GM23338 (cell line): Measurements from ENCODE around the gene LRRC75B. TPM values are rescaled to one million over a fixed set of nuclear protein-coding genes. Genes with fewer than 3 reads are reported as not detected.

Source experiments
- ATAC-seq: fragments of 200-7000 bp; cut with Tn5 transposase; 3 replicates; pipeline ENCODE4 v1.9.1; 2020
- DNase-seq: peaks from one replicate; pipeline ENCODE4 v3.0.0-alpha.2; 2015; ENCODE audit warnings: low spot score
- H2AFZ ChIP-seq: fragments of 200-600 bp; sonication (generic); 2 replicates; pipeline ENCODE4 v1.8.0; 2016; ENCODE audit warnings: antibody characterized with exemption, mild to moderate bottlenecking, moderate library complexity
- H3F3A ChIP-seq: fragments of 200-600 bp; sonication (generic); replicated peaks from 2 replicates; pipeline ENCODE4 v1.8.0; 2017; ENCODE audit warnings: antibody characterized with exemption, mixed run types, low read depth
- H3K27ac ChIP-seq: fragments of 200-600 bp; sonication (generic); 2 replicates; pipeline ENCODE4 v1.6.1; 2016; ENCODE audit warnings: low read depth
- H3K27me3 ChIP-seq: fragments of 200-600 bp; sonication (generic); 2 replicates; pipeline ENCODE4 v1.8.0; 2016; ENCODE audit warnings: mild to moderate bottlenecking, mixed run types, moderate library complexity; ENCODE audit not compliant: insufficient read depth
- H3K36me3 ChIP-seq: fragments of 200-600 bp; sonication (generic); 2 replicates; pipeline ENCODE4 v1.8.0; 2016; ENCODE audit warnings: mild to moderate bottlenecking; ENCODE audit not compliant: insufficient read depth
- H3K4me1 ChIP-seq: fragments of 200-600 bp; sonication (generic); 2 replicates; pipeline ENCODE4 v1.8.0; 2016; ENCODE audit warnings: mild to moderate bottlenecking, moderate library complexity; ENCODE audit not compliant: insufficient read depth
- H3K4me2 ChIP-seq: fragments of 200-600 bp; sonication (generic); 2 replicates; pipeline ENCODE4 v1.7.1; 2017; ENCODE audit warnings: mixed run types
- H3K4me3 ChIP-seq: fragments of 200-600 bp; sonication (generic); 2 replicates; pipeline ENCODE4 v1.6.1; 2016; ENCODE audit warnings: mixed run types
- H3K79me2 ChIP-seq: fragments of 200-600 bp; sonication (generic); replicated peaks from 2 replicates; pipeline ENCODE4 v1.8.0; 2017; ENCODE audit warnings: mild to moderate bottlenecking; ENCODE audit not compliant: insufficient read depth
- H3K9me2 ChIP-seq: fragments of 200-600 bp; sonication (generic); 2 replicates; pipeline ENCODE4 v1.8.0; 2017; ENCODE audit not compliant: insufficient read depth
- H4K20me1 ChIP-seq: fragments of 200-600 bp; sonication (generic); replicated peaks from 2 replicates; pipeline ENCODE4 v1.8.0; 2017; ENCODE audit warnings: mild to moderate bottlenecking; ENCODE audit not compliant: insufficient read depth
- H3K27ac Mint-ChIP-seq: 2 replicates; pipeline ENCODE4 v1.8.0; 2020; ENCODE audit warnings: inconsistent platforms, mild to moderate bottlenecking, moderate library complexity, mixed read lengths
- H3K27me3 Mint-ChIP-seq: 3 replicates; pipeline ENCODE4 v1.8.0; 2022; ENCODE audit warnings: low read depth, mild to moderate bottlenecking, moderate library complexity, mixed read lengths, inconsistent platforms; ENCODE audit not compliant: insufficient read depth, poor library complexity
- H3K36me3 Mint-ChIP-seq: 3 replicates; pipeline ENCODE4 v1.8.0; 2021; ENCODE audit warnings: low read depth, mild to moderate bottlenecking, inconsistent platforms, moderate library complexity, mixed read lengths
- H3K4me1 Mint-ChIP-seq: 3 replicates; pipeline ENCODE4 v1.8.0; 2020; ENCODE audit warnings: mild to moderate bottlenecking, inconsistent platforms, mixed read lengths
- H3K4me3 Mint-ChIP-seq: 3 replicates; pipeline ENCODE4 v1.8.0; 2021; ENCODE audit warnings: moderate library complexity, mild to moderate bottlenecking, inconsistent platforms, mixed read lengths
- H3K9me3 Mint-ChIP-seq: 3 replicates; pipeline ENCODE4 v1.8.0; 2020; ENCODE audit warnings: moderate library complexity, mild to moderate bottlenecking, inconsistent platforms, mixed read lengths
- CREB1 ChIP-seq: fragments of 250-450 bp; sonication (Bioruptor Pico); IDR thresholded peaks from 2 replicates; pipeline ENCODE4 v1.5.0; 2020; ENCODE audit warnings: low read depth, mild to moderate bottlenecking, moderate library complexity
- CTCF ChIP-seq, 2 experiments: fragments of 200-600 bp in 1 of 2; sonication (generic) in 1 of 2; conservative IDR thresholded peaks; 2 replicates each; pipeline versions ENCODE4 v1.5.1 to v1.6.1; 2016 to 2017; ENCODE audit warnings: antibody characterized with exemption in 2 of 2, low read depth in 2 of 2, mild to moderate bottlenecking in 2 of 2, moderate library complexity in 1 of 2
- ETS1 ChIP-seq: IDR thresholded peaks from 2 replicates; pipeline ENCODE4 v1.6.1; 2016; ENCODE audit warnings: antibody characterized with exemption
- EZH2 ChIP-seq: fragments of 200-600 bp; sonication (generic); IDR thresholded peaks from one replicate; pipeline ENCODE4 v1.8.0; 2017; ENCODE audit warnings: antibody characterized with exemption, mild to moderate bottlenecking, low read depth; ENCODE audit not compliant: unreplicated experiment
- EZH2phosphoT487 ChIP-seq: fragments of 200-600 bp; sonication (generic); IDR thresholded peaks from one replicate; pipeline ENCODE4 v1.8.1; 2018; ENCODE audit warnings: antibody characterized with exemption; ENCODE audit not compliant: unreplicated experiment
- JUNB ChIP-seq: IDR thresholded peaks from one replicate; pipeline ENCODE4 v1.6.1; 2016; ENCODE audit warnings: antibody characterized with exemption; ENCODE audit not compliant: unreplicated experiment
- NANOG ChIP-seq: IDR thresholded peaks from 2 replicates; pipeline ENCODE4 v1.6.1; 2016; ENCODE audit warnings: antibody characterized with exemption, borderline replicate concordance
- POLR2AphosphoS5 ChIP-seq: IDR thresholded peaks from 2 replicates; pipeline ENCODE4 v1.6.1; 2016; ENCODE audit warnings: antibody characterized with exemption, low read depth
- REST ChIP-seq: IDR thresholded peaks from one replicate; pipeline ENCODE4 v1.6.1; 2018; ENCODE audit warnings: antibody characterized with exemption; ENCODE audit not compliant: unreplicated experiment
- STAT1 ChIP-seq: IDR thresholded peaks from one replicate; pipeline ENCODE4 v1.6.1; 2016; ENCODE audit warnings: antibody characterized with exemption; ENCODE audit not compliant: unreplicated experiment
- ZNF114 ChIP-seq: fragments of 250-450 bp; sonication (Bioruptor Pico); IDR thresholded peaks from 2 replicates; pipeline ENCODE4 v1.5.0; 2020; ENCODE audit warnings: mild to moderate bottlenecking, moderate library complexity
- ZNF331 ChIP-seq: fragments of 250-450 bp; sonication (Bioruptor Pico); IDR thresholded peaks from 2 replicates; pipeline ENCODE4 v1.5.0; 2020; ENCODE audit warnings: low read depth, mild to moderate bottlenecking, moderate library complexity
- ZNF462 ChIP-seq: fragments of 250-450 bp; sonication (Bioruptor Pico); IDR thresholded peaks from 2 replicates; pipeline ENCODE4 v1.5.0; 2020; ENCODE audit warnings: mild to moderate bottlenecking, moderate library complexity
- polyA plus RNA-seq: library from polyadenylated mRNA; unstranded; fragments of >200 nt; fragmentation: Nextera tagmentation; extraction: Ambion mirVana; gene quantifications from 2 replicates; pipeline ENCODE4 v1.2.1, GENCODE V29; 2016
- total RNA-seq: library from RNA; depleted of rRNA; stranded (reverse); fragments of >200 nt; shearing (Covaris generic); gene quantifications from 2 replicates; pipeline ENCODE4 v1.2.3, GENCODE V29; 2014

The LRRC75B gene
- total and polyA plus RNA-seq, 2 experiments from 2014 or later = 17.6 to 22.1 TPM

GRCh38 chr22:24567668-24568067 lies 25.2 kb downstream of the LRRC75B start:
- DNase-seq (no peak), ATAC-seq (no peak)
- H3K27ac Mint-ChIP-seq = no peak overlapping the region
- H3K27me3 Mint-ChIP-seq = peaks cover 2% of the 10 kb centered on the region
- H3K4me3 ChIP-seq = no peak overlapping the region
- no peaks in the 10 kb centered on the region for H3K4me1 ChIP-seq
- H3K36me3 Mint-ChIP-seq = peaks cover 67% of the 10 kb centered on the region
- H3K27ac ChIP-seq = no peak overlapping the region
- no peaks in the 10 kb centered on the region for H3K27me3 ChIP-seq
- H3K4me3 Mint-ChIP-seq = no peak overlapping the region
- no peak overlapping the region for H2AFZ ChIP-seq
- no peaks in the 10 kb centered on the region for H3K9me2 ChIP-seq
- H3K9me3 Mint-ChIP-seq = no peaks in the 10 kb centered on the region
- no peaks in the 10 kb centered on the region for H3K4me1 Mint-ChIP-seq
- H3K79me2 ChIP-seq = peaks cover 60% of the 10 kb centered on the region
- no peak overlapping the region for H3K4me2 ChIP-seq
- H3K36me3 ChIP-seq = peaks cover 39% of the 10 kb centered on the region
- 0 out of 2 replicates have a peak, but pooled peaks cover 6% of the 10 kb centered on the region for H3F3A ChIP-seq
- H4K20me1 ChIP-seq = peaks cover 50% of the 10 kb centered on the region
- TF ChIP-seq CREB1 (no peak), STAT1 (no peak), ETS1 (no peak), ZNF462 (CRISPR knock-in tag) (no peak), POLR2AphosphoS5 (no peak), NANOG (no peak), CTCF (conservative IDR thresholded peaks at IDR 0.05; ENCODE audit: low read depth in 2 of 2) (no peak), EZH2phosphoT487 (no peak), ZNF114 (CRISPR knock-in tag) (no peak), ZNF331 (CRISPR knock-in tag) (no peak), EZH2 (no peak), REST (no peak), JUNB (no peak)
